Measurements from ENCODE around the gene ADD2.

Gene ADD2

GRCh38 chr2:70779911-70780545, 12.0 kb upstream of the ADD2 start:
- peak; percentile 81 for DNase-seq (ENCODE audit: low read depth)
- no peak overlapping the region for H3K4me3 ChIP-seq (ENCODE audit: low read length)
- TF ChIP-seq CTCF (conservative IDR thresholded peaks at IDR 0.05; ENCODE audit: low read length) = no peak

- no peak for TF ChIP-seq CTCF (conservative IDR thresholded peaks at IDR 0.05; ENCODE audit: low read length)
- DNase-seq (ENCODE audit: low read depth) = peak; percentile 39
- no peak overlapping the region for H3K4me3 ChIP-seq (ENCODE audit: low read length)
These were observed 11.5 kb upstream of the ADD2 start for GRCh38 chr2:70779491-70779890.

- no peak for TF ChIP-seq CTCF (conservative IDR thresholded peaks at IDR 0.05; ENCODE audit: low read length)
- H3K4me3 ChIP-seq (ENCODE audit: low read length) = no peak overlapping the region
- DNase-seq (ENCODE audit: low read depth) = no peak
These were observed 10.7 kb upstream of the ADD2 start for GRCh38 chr2:70778676-70779075.

GRCh38 chr2:70777450-70777849, 9.4 kb upstream of the ADD2 start:
- no peak for DNase-seq (ENCODE audit: low read depth)
- TF ChIP-seq CTCF (conservative IDR thresholded peaks at IDR 0.05; ENCODE audit: low read length) = no peak
- no peak overlapping the region for H3K4me3 ChIP-seq (ENCODE audit: low read length)

- H3K4me3 ChIP-seq (ENCODE audit: low read length) = no peak overlapping the region
- DNase-seq (ENCODE audit: low read depth) = no peak
- no peak for TF ChIP-seq CTCF (conservative IDR thresholded peaks at IDR 0.05; ENCODE audit: low read length)
These were observed 8.3 kb upstream of the ADD2 start for GRCh38 chr2:70776266-70776665.

GRCh38 chr2:70775141-70775540, 7.1 kb upstream of the ADD2 start:
- H3K4me3 ChIP-seq (ENCODE audit: low read length) = no peak overlapping the region
- no peak for TF ChIP-seq CTCF (conservative IDR thresholded peaks at IDR 0.05; ENCODE audit: low read length)
- no peak for DNase-seq (ENCODE audit: low read depth)

GRCh38 chr2:70772486-70773155, 4.6 kb upstream of the ADD2 start:
- DNase-seq (ENCODE audit: low read depth) = no peak
- H3K4me3 ChIP-seq (ENCODE audit: low read length) = no peak overlapping the region
- TF ChIP-seq CTCF (conservative IDR thresholded peaks at IDR 0.05; ENCODE audit: low read length) = no peak

All from AG10803 (cell line).